ENCODE measurements around the gene ABR. TPM values are rescaled to one million over a fixed set of nuclear protein-coding genes. Genes with fewer than 3 reads are reported as not detected.

ABR gene
- polyA plus RNA-seq, 1 experiment: 65.4 TPM

DNA sequence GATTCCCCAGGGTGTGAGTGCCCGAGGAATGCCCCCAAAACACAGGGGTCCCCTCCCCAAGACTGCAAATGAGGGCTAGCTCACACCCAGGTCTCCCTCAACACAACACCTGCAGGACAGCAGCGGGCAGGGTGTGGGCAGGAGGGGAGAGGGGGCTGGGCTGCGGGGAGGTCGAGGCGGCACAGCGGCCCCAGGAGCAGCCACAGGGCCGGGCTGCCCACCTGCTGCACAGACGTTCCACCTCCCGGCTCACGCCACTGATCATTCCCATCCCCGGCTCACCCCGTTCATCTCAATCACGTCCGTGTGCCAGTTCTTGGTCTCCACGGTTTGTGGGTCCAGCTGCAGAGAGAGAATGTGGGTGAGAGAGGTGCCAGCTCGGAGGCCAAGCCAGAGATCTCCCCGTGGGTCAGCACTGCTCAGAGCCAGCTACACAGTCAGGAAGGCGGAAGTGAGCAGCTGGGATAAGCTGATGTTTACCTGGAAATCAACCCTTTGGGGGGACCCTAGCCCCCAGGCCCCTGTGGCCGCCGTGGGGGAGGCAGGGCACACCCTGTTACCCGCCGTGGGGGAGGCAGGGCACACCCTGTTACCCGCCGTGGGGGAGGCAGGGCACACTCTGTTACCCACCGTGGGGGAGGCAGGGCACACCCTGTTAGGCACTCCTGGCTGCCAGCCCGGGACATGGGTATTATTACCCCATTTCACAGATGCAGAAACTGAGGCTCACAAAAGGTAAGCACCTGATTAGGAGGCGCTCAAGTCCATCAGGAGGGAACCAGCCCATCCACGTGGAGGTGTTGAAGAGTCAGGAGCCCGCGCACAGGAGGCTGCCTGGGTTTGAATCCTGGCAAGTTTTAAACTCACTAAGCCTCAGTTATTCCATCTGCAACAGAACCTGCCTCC lies 166.7 kb downstream of the ABR start:
- Histone ChIP-seq H3K4me3 (ENCODE audit: low read depth, low read length) (no peak overlapping the region), H3K36me3 (ENCODE audit: control insufficient read depth, insufficient read depth, low read length) (peaks cover 18% of the 10 kb centered on the region), H3K27me3 (ENCODE audit: control insufficient read depth, insufficient read depth, low read length) (no peaks in the 10 kb centered on the region)
- ChIA-PET POLR2A (no interaction called here), CTCF (interaction anchor here (0.9 kb wide), 1 partner anchor 13 kb away, joined by 3 read pairs; no protein-coding TSS in a partner anchor)
- TF ChIP-seq, protein P1, sequence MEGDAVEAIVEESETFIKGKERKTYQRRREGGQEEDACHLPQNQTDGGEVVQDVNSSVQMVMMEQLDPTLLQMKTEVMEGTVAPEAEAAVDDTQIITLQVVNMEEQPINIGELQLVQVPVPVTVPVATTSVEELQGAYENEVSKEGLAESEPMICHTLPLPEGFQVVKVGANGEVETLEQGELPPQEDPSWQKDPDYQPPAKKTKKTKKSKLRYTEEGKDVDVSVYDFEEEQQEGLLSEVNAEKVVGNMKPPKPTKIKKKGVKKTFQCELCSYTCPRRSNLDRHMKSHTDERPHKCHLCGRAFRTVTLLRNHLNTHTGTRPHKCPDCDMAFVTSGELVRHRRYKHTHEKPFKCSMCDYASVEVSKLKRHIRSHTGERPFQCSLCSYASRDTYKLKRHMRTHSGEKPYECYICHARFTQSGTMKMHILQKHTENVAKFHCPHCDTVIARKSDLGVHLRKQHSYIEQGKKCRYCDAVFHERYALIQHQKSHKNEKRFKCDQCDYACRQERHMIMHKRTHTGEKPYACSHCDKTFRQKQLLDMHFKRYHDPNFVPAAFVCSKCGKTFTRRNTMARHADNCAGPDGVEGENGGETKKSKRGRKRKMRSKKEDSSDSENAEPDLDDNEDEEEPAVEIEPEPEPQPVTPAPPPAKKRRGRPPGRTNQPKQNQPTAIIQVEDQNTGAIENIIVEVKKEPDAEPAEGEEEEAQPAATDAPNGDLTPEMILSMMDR (IDR thresholded peaks at IDR 0.05; ENCODE audit: insufficient read depth, low read depth, low read length): no peak
- DNase-seq (ENCODE audit: low read depth): no peak

DNA sequence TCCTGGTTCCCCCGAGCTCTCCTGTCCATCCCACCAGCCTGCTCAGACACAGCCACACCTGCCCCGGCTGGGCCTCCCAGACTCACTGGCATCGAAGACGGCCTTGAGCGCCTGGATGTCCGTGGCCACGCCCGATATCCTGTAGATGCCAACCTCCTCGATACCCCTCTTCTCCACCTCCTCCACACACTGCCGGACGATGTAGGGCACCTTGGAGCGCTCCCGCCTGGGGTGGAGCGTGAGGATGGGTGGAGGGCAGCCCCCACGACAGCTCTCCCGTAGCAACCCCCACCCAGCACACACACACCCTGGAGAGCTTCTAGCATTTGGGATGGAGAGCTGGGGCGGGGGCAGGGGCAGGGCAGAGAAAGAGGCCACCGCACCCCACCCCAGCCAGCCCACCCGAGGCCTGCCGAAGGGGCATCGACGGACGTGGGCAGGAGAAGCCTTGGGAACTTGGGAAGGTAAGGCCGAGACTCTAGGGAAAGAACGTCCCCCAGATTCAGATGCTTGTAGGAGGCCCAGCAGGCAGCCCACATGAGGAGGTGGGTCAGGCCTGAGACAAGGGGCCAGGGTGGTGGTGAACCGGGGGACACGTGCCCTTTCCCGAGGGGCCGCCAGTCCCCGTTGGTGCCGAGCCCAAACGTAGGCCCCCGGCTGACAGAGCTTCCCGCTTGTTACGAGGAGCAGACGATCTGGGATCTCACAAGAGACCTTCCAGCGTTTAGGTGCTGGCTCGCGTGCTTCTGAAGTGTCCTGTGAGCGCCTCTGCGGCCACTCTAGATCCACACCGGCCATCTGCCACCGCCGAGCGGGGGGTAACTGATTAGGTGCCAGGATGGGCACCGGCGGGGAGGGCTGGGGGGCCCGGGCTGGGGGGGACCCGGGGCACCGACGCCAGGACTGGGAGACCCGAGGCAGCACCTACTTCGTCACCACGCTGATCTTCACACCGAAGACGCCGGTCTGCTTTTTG lies 167.7 kb downstream of the ABR start:
- ChIA-PET POLR2A (no interaction called here), CTCF (no interaction called here)
- Histone ChIP-seq H3K27me3 (ENCODE audit: control insufficient read depth, insufficient read depth, low read length) (no peaks in the 10 kb centered on the region), H3K36me3 (ENCODE audit: control insufficient read depth, insufficient read depth, low read length) (peaks cover 25% of the 10 kb centered on the region), H3K4me3 (ENCODE audit: low read depth, low read length) (no peak overlapping the region)
- TF ChIP-seq, protein P1 (IDR thresholded peaks at IDR 0.05; ENCODE audit: insufficient read depth, low read depth, low read length): no peak
- no peak for DNase-seq (ENCODE audit: low read depth)

DNA sequence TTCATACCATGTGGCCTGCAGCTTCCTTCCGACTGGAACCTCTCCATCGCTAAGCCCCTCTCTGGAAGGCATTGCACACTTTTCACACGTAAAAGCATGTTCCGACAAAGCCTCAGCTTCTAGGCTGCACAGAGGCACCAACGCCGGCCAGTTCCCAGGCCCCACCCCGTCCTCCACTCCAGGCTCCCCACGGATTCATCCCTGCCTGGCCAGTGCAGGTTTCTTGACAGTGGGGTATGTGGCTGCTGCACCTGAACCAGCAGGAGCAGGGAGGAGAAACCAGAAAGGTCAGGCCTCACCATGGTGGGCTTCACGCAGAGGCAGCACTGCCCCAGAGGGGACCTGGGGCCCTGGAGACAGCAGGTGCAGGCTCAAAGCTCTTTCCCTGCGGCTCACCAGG lies 168.6 kb downstream of the ABR start:
- peaks cover 27% of the 10 kb centered on the region for H3K36me3 ChIP-seq (ENCODE audit: control insufficient read depth, insufficient read depth, low read length)
- H3K27me3 ChIP-seq (ENCODE audit: control insufficient read depth, insufficient read depth, low read length): no peaks in the 10 kb centered on the region
- ChIA-PET POLR2A (no interaction called here), CTCF (no interaction called here)
- TF ChIP-seq, protein P1 (IDR thresholded peaks at IDR 0.05; ENCODE audit: insufficient read depth, low read depth, low read length): no peak
- no peak overlapping the region for H3K4me3 ChIP-seq (ENCODE audit: low read depth, low read length)
- no peak for DNase-seq (ENCODE audit: low read depth)

DNA sequence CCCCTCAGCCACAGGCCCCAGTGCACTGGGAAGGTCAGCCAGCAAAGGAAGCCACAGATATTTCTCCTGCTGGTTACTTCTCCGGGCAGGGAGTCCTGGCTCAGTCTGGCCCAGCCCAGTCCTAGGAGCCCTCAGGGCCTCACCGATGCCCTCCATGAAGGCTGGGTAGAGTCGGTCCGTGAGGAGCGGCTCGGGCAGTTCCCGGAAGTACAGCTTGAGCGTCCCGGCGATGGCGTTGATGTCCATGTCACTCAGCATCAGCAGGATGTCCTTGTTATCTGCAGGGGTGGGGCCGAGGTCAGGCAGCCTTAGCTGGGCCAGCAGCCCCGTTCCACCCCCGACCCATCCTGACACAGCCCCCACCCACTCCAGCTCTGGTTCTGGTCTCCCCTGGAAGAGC lies 169.2 kb downstream of the ABR start:
- TF ChIP-seq, protein P1 (IDR thresholded peaks at IDR 0.05; ENCODE audit: insufficient read depth, low read depth, low read length): no peak
- CTCF ChIA-PET: no interaction called here
- no peak for DNase-seq (ENCODE audit: low read depth)
- Histone ChIP-seq H3K4me3 (ENCODE audit: low read depth, low read length) (no peak overlapping the region), H3K36me3 (ENCODE audit: control insufficient read depth, insufficient read depth, low read length) (peaks cover 29% of the 10 kb centered on the region), H3K27me3 (ENCODE audit: control insufficient read depth, insufficient read depth, low read length) (no peaks in the 10 kb centered on the region)
- POLR2A ChIA-PET: no interaction called here

DNA sequence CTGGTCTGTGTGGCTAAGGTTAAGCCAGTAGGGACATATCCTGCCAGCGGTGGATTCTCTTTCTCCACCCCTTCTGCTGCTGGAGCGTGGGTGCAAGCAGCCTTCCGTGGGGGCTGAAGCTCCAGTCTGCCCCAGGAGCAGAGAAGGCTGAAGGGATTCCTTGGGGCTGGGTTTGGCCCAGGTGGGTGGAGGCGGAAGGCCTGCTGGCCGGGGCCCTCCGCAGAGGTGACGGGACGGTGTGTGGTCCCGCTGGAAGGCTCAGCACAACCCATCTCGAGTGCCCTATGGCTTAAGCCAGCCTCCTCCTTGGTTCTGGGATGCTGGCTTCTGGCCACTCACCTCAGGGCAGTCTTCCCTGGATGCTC lies 169.7 kb downstream of the ABR start:
- no peak for DNase-seq (ENCODE audit: low read depth)
- no peak overlapping the region for H3K4me3 ChIP-seq (ENCODE audit: low read depth, low read length)
- POLR2A ChIA-PET: no interaction called here
- H3K36me3 ChIP-seq (ENCODE audit: control insufficient read depth, insufficient read depth, low read length): peaks cover 33% of the 10 kb centered on the region
- no peaks in the 10 kb centered on the region for H3K27me3 ChIP-seq (ENCODE audit: control insufficient read depth, insufficient read depth, low read length)
- TF ChIP-seq, protein P1 (IDR thresholded peaks at IDR 0.05; ENCODE audit: insufficient read depth, low read depth, low read length): no peak
- CTCF ChIA-PET: no interaction called here

Measured in BJ (cell line).